T-cell (primary cell): Measurements from ENCODE around the gene FREM3. TPM values are rescaled to one million over a fixed set of nuclear protein-coding genes. Genes with fewer than 3 reads are reported as not detected.
"Not testable (repeated sequence)": the region's sequence is repeated elsewhere in the genome, so short reads cannot be mapped to it uniquely, and the experiment has no call there.

ENCODE experiments used
- ATAC-seq, 4 experiments: fragments of 200-7000 bp in 3 of 4; fragments of 150-1000 bp in 1 of 4; cut with Tn5 transposase; replicated peaks in 1 of 4; 1 replicate in 3 of 4; 2 replicates in 1 of 4; pipeline ENCODE4 v1.10.0; 2021; ENCODE audit warnings: moderate library complexity in 3 of 4, mild to moderate bottlenecking in 2 of 4, moderate number of reproducible peaks in 1 of 4
- CTCF ChIA-PET, 2 donors: fragments of 300-600 bp; sonication (Branson Sonifier 250); formaldehyde crosslinking; loops; one replicate each; lab custom pipeline; 2022; ENCODE audit warnings: antibody characterized with exemption in 2 of 2; lab: Charles Lee
- POLR2A ChIA-PET, 2 donors: fragments of 300-600 bp; sonication (Branson Sonifier 250); formaldehyde crosslinking; loops; one replicate each; lab custom pipeline; 2022; ENCODE audit warnings: antibody characterized with exemption in 2 of 2; lab: Charles Lee
- DNase-seq, 35 experiments: peaks; one replicate each; pipeline versions ENCODE4 v3.0.0 to v3.0.0-alpha.2; 2013 to 2023
- H3K27ac ChIP-seq: one replicate; pipeline ENCODE4 v1.5.1; 2013; ENCODE audit warnings: low read length
- H3K27me3 ChIP-seq, 2 experiments: replicated peaks in 1 of 2; 1 replicate in 1 of 2; 2 replicates in 1 of 2; pipeline versions ENCODE4 v1.6.1 to v1.7.0; 2013; ENCODE audit warnings: low read length in 1 of 2, mixed read lengths in 1 of 2; ENCODE audit not compliant: control insufficient read depth in 2 of 2, insufficient read depth in 2 of 2; ENCODE audit errors: extremely low read depth in 1 of 2
- H3K36me3 ChIP-seq, 2 donors: 1 replicate in 1 of 2; 2 replicates in 1 of 2; pipeline versions ENCODE4 v1.6.1 to v1.7.0; 2013; ENCODE audit warnings: low read length in 1 of 2; ENCODE audit not compliant: control insufficient read depth in 2 of 2, insufficient read depth in 1 of 2; ENCODE audit errors: extremely low read depth in 1 of 2
- H3K4me1 ChIP-seq, 2 experiments: 1 replicate in 1 of 2; 2 replicates in 1 of 2; pipeline versions ENCODE4 v1.6.1 to v1.7.0; 2013; ENCODE audit warnings: low read length in 2 of 2, mixed read lengths in 1 of 2; ENCODE audit not compliant: insufficient read depth in 2 of 2, control insufficient read depth in 1 of 2; ENCODE audit errors: extremely low read depth in 1 of 2
- H3K4me3 ChIP-seq, 2 donors: 1 replicate in 1 of 2; 2 replicates in 1 of 2; pipeline versions ENCODE4 v1.5.1 to v1.7.0; 2013; ENCODE audit warnings: mild to moderate bottlenecking in 2 of 2, low read length in 1 of 2, moderate library complexity in 1 of 2; ENCODE audit not compliant: control insufficient read depth in 1 of 2; ENCODE audit errors: extremely low read depth in 1 of 2
- H3K9me3 ChIP-seq: 2 replicates; pipeline ENCODE4 v1.7.0; 2013
- H3K27ac Mint-ChIP-seq, 2 donors: one replicate each; pipeline ENCODE4 v1.8.0; 2020 to 2021; ENCODE audit warnings: mild to moderate bottlenecking in 2 of 2, mixed read lengths in 2 of 2
- H3K27me3 Mint-ChIP-seq, 2 donors: one replicate each; pipeline ENCODE4 v1.8.0; 2021 to 2022; ENCODE audit warnings: mixed read lengths in 2 of 2
- H3K36me3 Mint-ChIP-seq: one replicate; pipeline ENCODE4 v1.8.0; 2021; ENCODE audit warnings: mixed read lengths
- H3K4me1 Mint-ChIP-seq, 3 donors: one replicate each; pipeline ENCODE4 v1.8.0; 2020 to 2022; ENCODE audit warnings: mixed read lengths in 3 of 3, mild to moderate bottlenecking in 1 of 3
- H3K4me3 Mint-ChIP-seq, 3 donors: one replicate each; pipeline ENCODE4 v1.8.0; 2020 to 2022; ENCODE audit warnings: mild to moderate bottlenecking in 3 of 3, mixed read lengths in 3 of 3, moderate library complexity in 3 of 3
- H3K9me3 Mint-ChIP-seq, 3 donors: one replicate each; pipeline ENCODE4 v1.8.0; 2020 to 2022; ENCODE audit warnings: mixed read lengths in 3 of 3
- WGBS: methylation state at CpG from one replicate; pipeline ENCODE4 v1.1.5; 2013; ENCODE audit warnings: missing lambda C conversion rate; ENCODE audit not compliant: insufficient coverage; 5-methylcytosine and 5-hydroxymethylcytosine counted together
- total RNA-seq, 35 experiments: library from RNA in 6 of 35; stranded (reverse) in 6 of 35; fragments of 120-200 nt in 1 of 35; gene quantifications; one replicate each; pipeline versions ENCODE4 v1.2.1 to v1.2.4 and lab custom pipeline; 2013 to 2026

FREM3 gene
- total RNA-seq, 5 donors from 2014 or later (not counting 1 experiment from before 2014, with no cell fraction given): 0.09 to 0.43 (median 0.21) TPM; not detected in 1

GRCh38 chr4:143728166-143728565 is 27.7 kb upstream of the FREM3 start:
- peaks cover 0 to 8% (median 0%) of the 10 kb centered on the region in 3 donors for H3K9me3 Mint-ChIP-seq
- Histone ChIP-seq H3K4me3 (no peak overlapping the region), H3K27me3 (no peaks in the 10 kb centered on the region), H3K4me1 (no peaks in the 10 kb centered on the region), H3K36me3 (no peaks in the 10 kb centered on the region), H3K27ac (no peak overlapping the region), H3K9me3 (no peaks in the 10 kb centered on the region)
- no peaks in the 10 kb centered on the region for H3K36me3 Mint-ChIP-seq
- DNase-seq (no peak), ATAC-seq (no peak)
- H3K27me3 Mint-ChIP-seq: no peaks in the 10 kb centered on the region
- no peaks in the 10 kb centered on the region for H3K4me1 Mint-ChIP-seq
- 100% methylated on average over 1 of the region's 3 CpGs for WGBS
- CTCF ChIA-PET: no interaction called here
- no peak overlapping the region for H3K27ac Mint-ChIP-seq
- POLR2A ChIA-PET: no interaction called here
- no peak overlapping the region for H3K4me3 Mint-ChIP-seq

- CTCF ChIA-PET: no interaction called here
- no peak for DNase-seq
- no peaks in the 10 kb centered on the region for H3K27me3 ChIP-seq
- Mint-ChIP-seq H3K36me3 (no peaks in the 10 kb centered on the region), H3K9me3 (peaks cover 0 to 6% (median 0%) of the 10 kb centered on the region in 3 donors), H3K27me3 (no peaks in the 10 kb centered on the region), H3K4me3 (no peak overlapping the region), H3K27ac (no peak overlapping the region), H3K4me1 (no peaks in the 10 kb centered on the region)
- no peak overlapping the region for H3K27ac ChIP-seq
- no peaks in the 10 kb centered on the region for H3K4me1 ChIP-seq
- no peaks in the 10 kb centered on the region for H3K36me3 ChIP-seq
- POLR2A ChIA-PET: no interaction called here
- no peak for ATAC-seq
- no peak overlapping the region for H3K4me3 ChIP-seq
- WGBS: no CpG with 5 or more reads among the region's 1 CpG
- no peaks in the 10 kb centered on the region for H3K9me3 ChIP-seq
Measured at GRCh38 chr4:143726714-143727113, 26.2 kb upstream of the FREM3 start.

- Mint-ChIP-seq H3K4me3 (no peak overlapping the region), H3K4me1 (no peaks in the 10 kb centered on the region), H3K27ac (no peak overlapping the region), H3K27me3 (no peaks in the 10 kb centered on the region), H3K36me3 (no peaks in the 10 kb centered on the region), H3K9me3 (peaks cover 0 to 10% (median 0%) of the 10 kb centered on the region in 3 donors)
- WGBS: no CpG with 5 or more reads among the region's 1 CpG
- H3K4me3 ChIP-seq: no peak overlapping the region
- ChIA-PET CTCF (no interaction called here), POLR2A (no interaction called here)
- no peak overlapping the region for H3K27ac ChIP-seq
- no peaks in the 10 kb centered on the region for H3K4me1 ChIP-seq
- DNase-seq (no peak), ATAC-seq (no peak)
- H3K9me3 ChIP-seq: no peaks in the 10 kb centered on the region
- H3K27me3 ChIP-seq: no peaks in the 10 kb centered on the region
- no peaks in the 10 kb centered on the region for H3K36me3 ChIP-seq
Measured at GRCh38 chr4:143721317-143721716, 20.8 kb upstream of the FREM3 start.

DNA sequence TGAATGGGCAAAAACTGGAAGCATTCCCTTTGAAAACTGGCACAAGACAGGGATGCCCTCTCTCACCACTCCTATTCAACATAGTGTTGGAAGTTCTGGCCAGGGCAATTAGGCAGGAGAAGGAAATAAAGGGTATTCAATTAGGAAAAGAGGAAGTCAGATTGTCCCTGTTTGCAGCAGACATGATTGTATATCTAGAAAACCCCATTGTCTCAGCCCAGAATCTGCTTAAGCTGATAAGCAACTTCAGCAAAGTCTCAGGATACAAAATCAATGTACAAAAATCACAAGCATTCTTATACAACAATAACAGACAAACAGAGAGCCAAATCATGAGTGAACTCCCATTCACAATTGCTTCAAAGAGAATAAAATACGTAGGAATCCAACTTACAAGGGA is 18.3 kb upstream of the FREM3 start:
- POLR2A ChIA-PET: not testable (repeated sequence)

DNA sequence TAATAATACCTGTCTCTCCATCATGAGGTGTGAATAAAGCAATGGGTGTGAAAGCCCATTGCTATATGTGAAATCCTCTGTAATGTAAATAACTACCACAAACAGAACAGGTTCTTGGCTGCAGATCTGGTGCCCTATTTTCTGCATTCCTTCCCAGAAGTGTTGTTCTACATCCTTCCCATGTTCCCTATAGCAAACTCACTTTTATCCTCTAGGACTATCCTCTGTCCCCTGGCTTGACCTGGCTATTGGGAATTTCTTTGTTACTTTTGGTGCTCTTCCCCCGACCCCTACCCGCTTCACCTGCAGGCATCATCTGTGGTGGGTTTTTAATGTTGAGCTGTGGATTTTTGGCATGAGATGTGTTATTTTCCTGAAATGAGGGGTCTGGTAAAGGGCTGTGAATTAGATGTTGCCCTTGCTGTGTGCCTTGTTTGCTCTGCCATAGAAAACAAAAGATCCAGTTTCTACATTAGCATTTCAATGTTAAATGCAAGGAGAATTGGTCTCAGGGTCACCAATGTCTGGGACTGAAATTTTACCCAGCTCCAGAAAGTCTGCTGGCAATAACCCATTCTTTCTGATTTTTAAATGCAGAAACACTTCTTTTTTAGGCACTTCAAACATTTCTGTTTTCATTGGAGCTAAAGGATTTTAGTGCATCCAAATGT is 13.6 kb upstream of the FREM3 start:
- no CpG with 5 or more reads among the region's 2 CpGs for WGBS
- Histone ChIP-seq H3K27me3 (no peaks in the 10 kb centered on the region), H3K27ac (no peak overlapping the region), H3K4me1 (no peaks in the 10 kb centered on the region), H3K9me3 (no peaks in the 10 kb centered on the region), H3K36me3 (no peaks in the 10 kb centered on the region), H3K4me3 (no peak overlapping the region)
- Mint-ChIP-seq H3K4me3 (no peak overlapping the region), H3K4me1 (no peaks in the 10 kb centered on the region), H3K27me3 (no peaks in the 10 kb centered on the region), H3K36me3 (no peaks in the 10 kb centered on the region), H3K27ac (no peak overlapping the region), H3K9me3 (no peaks in the 10 kb centered on the region)
- ChIA-PET POLR2A (no interaction called here), CTCF (no interaction called here)
- DNase-seq (no peak), ATAC-seq (no peak)

More for the DNA sequence above, 18.3 kb upstream of the FREM3 start:
- H3K4me1 ChIP-seq, H3K27me3 ChIP-seq, H3K4me1 Mint-ChIP-seq, H3K36me3 ChIP-seq, CTCF ChIA-PET, H3K4me3 ChIP-seq, DNase-seq, H3K36me3 Mint-ChIP-seq, H3K27ac Mint-ChIP-seq, ATAC-seq, H3K27ac ChIP-seq, H3K4me3 Mint-ChIP-seq, H3K9me3 ChIP-seq, H3K9me3 Mint-ChIP-seq, H3K27me3 Mint-ChIP-seq: not testable (repeated sequence)
- WGBS: no CpG with 5 or more reads among the region's 1 CpG

DNA sequence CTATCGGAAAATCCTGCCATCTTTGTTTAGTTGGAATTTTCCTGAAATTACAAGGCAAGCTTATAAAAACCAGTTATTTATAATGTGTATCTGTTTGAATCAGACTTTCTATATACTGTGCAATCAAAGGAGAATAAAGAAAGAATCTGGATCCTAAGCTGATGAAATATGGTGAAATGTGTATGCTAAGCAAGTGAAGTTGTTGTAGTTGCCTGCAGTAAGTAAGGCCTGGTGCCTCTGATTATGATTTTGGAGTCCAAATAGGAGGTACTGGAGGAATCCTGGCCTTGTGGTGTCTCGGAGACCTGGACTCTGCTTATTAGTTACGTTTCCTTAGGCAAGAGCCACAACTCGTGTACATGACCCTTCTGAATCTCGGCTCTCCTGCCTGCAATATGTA is 13.1 kb upstream of the FREM3 start:
- H3K4me3 ChIP-seq: no peak overlapping the region
- H3K4me1 ChIP-seq: no peaks in the 10 kb centered on the region
- ChIA-PET CTCF (no interaction called here), POLR2A (no interaction called here)
- WGBS: 80% methylated on average over 1 of the region's 5 CpGs
- no peaks in the 10 kb centered on the region for H3K36me3 Mint-ChIP-seq
- no peaks in the 10 kb centered on the region for H3K4me1 Mint-ChIP-seq
- H3K27ac ChIP-seq: no peak overlapping the region
- ATAC-seq: no peak
- H3K27ac Mint-ChIP-seq: no peak overlapping the region
- no peaks in the 10 kb centered on the region for H3K27me3 ChIP-seq
- DNase-seq: no peak
- no peaks in the 10 kb centered on the region for H3K36me3 ChIP-seq
- no peaks in the 10 kb centered on the region for H3K27me3 Mint-ChIP-seq
- no peaks in the 10 kb centered on the region for H3K9me3 ChIP-seq
- H3K4me3 Mint-ChIP-seq: no peak overlapping the region
- no peaks in the 10 kb centered on the region for H3K9me3 Mint-ChIP-seq

DNA sequence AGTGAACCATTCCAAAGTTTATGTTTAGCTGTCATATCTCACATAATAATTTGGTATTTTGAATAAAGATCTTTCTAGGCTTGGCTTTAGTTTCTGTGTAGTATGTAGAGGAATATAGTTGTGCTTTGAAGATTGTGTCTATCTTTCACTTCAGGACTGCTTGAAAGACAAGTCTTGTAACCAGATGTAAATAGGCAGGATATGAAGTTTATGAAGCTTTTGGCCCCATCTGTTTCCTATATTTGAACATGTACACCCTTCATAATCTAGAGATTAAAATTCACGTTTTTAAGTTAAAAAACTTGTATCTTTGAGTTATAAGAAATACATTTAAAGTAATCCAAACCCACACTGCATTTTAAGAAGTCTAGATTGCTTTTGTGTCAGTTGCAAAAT is 11.7 kb upstream of the FREM3 start:
- no peak overlapping the region for H3K4me3 Mint-ChIP-seq
- peaks cover 0 to 3% (median 3%) of the 10 kb centered on the region in 3 donors for H3K9me3 Mint-ChIP-seq
- no peak overlapping the region for H3K4me3 ChIP-seq
- ChIA-PET CTCF (no interaction called here), POLR2A (no interaction called here)
- no peaks in the 10 kb centered on the region for H3K36me3 Mint-ChIP-seq
- DNase-seq (no peak), ATAC-seq (no peak)
- no peak overlapping the region for H3K27ac ChIP-seq
- no peaks in the 10 kb centered on the region for H3K27me3 ChIP-seq
- WGBS: no CpG with 5 or more reads among the region's 1 CpG
- no peak overlapping the region for H3K27ac Mint-ChIP-seq
- H3K36me3 ChIP-seq: no peaks in the 10 kb centered on the region
- H3K4me1 ChIP-seq: no peaks in the 10 kb centered on the region
- H3K9me3 ChIP-seq: no peaks in the 10 kb centered on the region
- no peaks in the 10 kb centered on the region for H3K4me1 Mint-ChIP-seq
- H3K27me3 Mint-ChIP-seq: no peaks in the 10 kb centered on the region
